T-helper 1 cell (primary cell): ENCODE data around the gene MSGN1.
A peak's percentile ranks its signal among the peaks of the same experiment; 100 is the strongest.
"Not testable (repeated sequence)": the region's sequence is repeated elsewhere in the genome, so short reads cannot be mapped to it uniquely, and the experiment has no call there.

Experiments used
- DNase-seq, 5 donors: peaks; one replicate each; pipeline ENCODE4 v3.0.0-alpha.2; 2012 to 2020

The MSGN1 gene

GRCh38 chr2:17805717-17806363, 10.4 kb upstream of the MSGN1 start:
- no peak for DNase-seq

- DNase-seq, result no peak
These were observed 3.1 kb upstream of the MSGN1 start for GRCh38 chr2:17813010-17813741.

GRCh38 chr2:17813742-17814473, 2.4 kb upstream of the MSGN1 start:
- DNase-seq, result no peak

- no peak for DNase-seq
These were observed 1.7 kb upstream of the MSGN1 start for GRCh38 chr2:17814601-17815000.

GRCh38 chr2:17815468-17816184, 634 bp upstream of the MSGN1 start:
- DNase-seq, result no peak

- no peak for DNase-seq
These were observed 2.1 kb downstream of the MSGN1 start for GRCh38 chr2:17818235-17818815.

- DNase-seq, result no peak
These were observed 4.8 kb downstream of the MSGN1 start for GRCh38 chr2:17821080-17821479.

- DNase-seq, result no peak
These were observed 5.5 kb downstream of the MSGN1 start for GRCh38 chr2:17821535-17822444.

- DNase-seq, result no peak
These were observed 6.3 kb downstream of the MSGN1 start for GRCh38 chr2:17822445-17823117.

- not testable (repeated sequence) for DNase-seq
These were observed 7.4 kb downstream of the MSGN1 start for GRCh38 chr2:17823646-17824045.

GRCh38 chr2:17827316-17827715, 11.1 kb downstream of the MSGN1 start:
- no peak for DNase-seq

- DNase-seq, result no peak
These were observed 11.5 kb downstream of the MSGN1 start for GRCh38 chr2:17827785-17828184.

- peak in 2 of 5 donors; percentile 2 to 21 for DNase-seq
These were observed 14.1 kb downstream of the MSGN1 start for GRCh38 chr2:17830053-17831034.

- no peak for DNase-seq
These were observed 19.3 kb downstream of the MSGN1 start for GRCh38 chr2:17835516-17835915.

GRCh38 chr2:17839959-17840358, 23.7 kb downstream of the MSGN1 start:
- DNase-seq, result no peak

- no peak for DNase-seq
These were observed 27.2 kb downstream of the MSGN1 start for GRCh38 chr2:17843457-17843856.

- no peak for DNase-seq
These were observed 29.5 kb downstream of the MSGN1 start for GRCh38 chr2:17845806-17846205.

- no peak for DNase-seq
These were observed 30.4 kb downstream of the MSGN1 start for GRCh38 chr2:17846676-17847075.

GRCh38 chr2:17847236-17847635, 31.0 kb downstream of the MSGN1 start:
- DNase-seq, result no peak

GRCh38 chr2:17849275-17849674, 33.0 kb downstream of the MSGN1 start:
- DNase-seq, result no peak
